Measurements from ENCODE around the gene KCNQ2. TPM values are rescaled to one million over a fixed set of nuclear protein-coding genes. Genes with fewer than 3 reads are reported as not detected.
A peak's percentile ranks its signal among the peaks of the same experiment; 100 is the strongest.

The KCNQ2 gene
- total RNA-seq, 1 donor from 2014 or later, result 39.5 TPM

DNA sequence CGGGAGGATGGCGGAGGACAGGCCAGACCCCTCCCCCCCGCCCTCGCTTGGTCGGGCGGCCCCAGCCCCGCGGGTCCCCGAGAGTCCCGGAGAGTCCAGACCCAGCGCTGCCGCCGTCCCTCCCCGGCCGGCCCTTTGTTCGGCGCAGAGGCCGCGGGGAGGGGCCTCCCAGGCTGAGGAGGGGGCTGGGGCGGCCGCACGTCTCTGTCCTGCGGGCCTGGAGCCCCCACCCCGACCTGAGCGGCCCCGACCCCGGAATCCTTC, 806 bp downstream of the KCNQ2 start:
- H3K4me3 Mint-ChIP-seq, result peak overlapping the region; percentile 86
- DNase-seq (ENCODE audit: low spot score), result peak; percentile 67
- H3K4me1 Mint-ChIP-seq, result peaks cover 30% of the 10 kb centered on the region
- H3K36me3 Mint-ChIP-seq, result no peaks in the 10 kb centered on the region
- peaks cover 14% of the 10 kb centered on the region for H3K27me3 Mint-ChIP-seq (ENCODE audit: insufficient read depth, low read depth)
- Histone ChIP-seq H2AFZ (replicated peaks) (no peak overlapping the region), H4K20me1 (ENCODE audit: low read depth) (peaks cover 72% of the 10 kb centered on the region), H3K4me1 (peaks cover 10% of the 10 kb centered on the region), H3K9ac (peak overlapping the region; percentile 2), H3K36me3 (no peaks in the 10 kb centered on the region), H3F3A (ENCODE audit: low read depth) (peaks cover 13% of the 10 kb centered on the region), H3K4me2 (peak overlapping the region; percentile 100), H3K79me2 (ENCODE audit: low read depth) (peaks cover 53% of the 10 kb centered on the region), H3K27me3 (peaks cover 33% of the 10 kb centered on the region), H3K4me3 (peak overlapping the region; percentile 93), H3K9me3 (ENCODE audit: low read depth) (no peaks in the 10 kb centered on the region), H3K27ac (no peak overlapping the region)
- no peak for TF ChIP-seq EZH2 (IDR thresholded peaks at IDR 0.05)
- TF ChIP-seq, protein P1, sequence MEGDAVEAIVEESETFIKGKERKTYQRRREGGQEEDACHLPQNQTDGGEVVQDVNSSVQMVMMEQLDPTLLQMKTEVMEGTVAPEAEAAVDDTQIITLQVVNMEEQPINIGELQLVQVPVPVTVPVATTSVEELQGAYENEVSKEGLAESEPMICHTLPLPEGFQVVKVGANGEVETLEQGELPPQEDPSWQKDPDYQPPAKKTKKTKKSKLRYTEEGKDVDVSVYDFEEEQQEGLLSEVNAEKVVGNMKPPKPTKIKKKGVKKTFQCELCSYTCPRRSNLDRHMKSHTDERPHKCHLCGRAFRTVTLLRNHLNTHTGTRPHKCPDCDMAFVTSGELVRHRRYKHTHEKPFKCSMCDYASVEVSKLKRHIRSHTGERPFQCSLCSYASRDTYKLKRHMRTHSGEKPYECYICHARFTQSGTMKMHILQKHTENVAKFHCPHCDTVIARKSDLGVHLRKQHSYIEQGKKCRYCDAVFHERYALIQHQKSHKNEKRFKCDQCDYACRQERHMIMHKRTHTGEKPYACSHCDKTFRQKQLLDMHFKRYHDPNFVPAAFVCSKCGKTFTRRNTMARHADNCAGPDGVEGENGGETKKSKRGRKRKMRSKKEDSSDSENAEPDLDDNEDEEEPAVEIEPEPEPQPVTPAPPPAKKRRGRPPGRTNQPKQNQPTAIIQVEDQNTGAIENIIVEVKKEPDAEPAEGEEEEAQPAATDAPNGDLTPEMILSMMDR (IDR thresholded peaks at IDR 0.05), result no peak
- H3K27ac Mint-ChIP-seq, result no peak overlapping the region
- H3K9me3 Mint-ChIP-seq, result no peaks in the 10 kb centered on the region

DNA sequence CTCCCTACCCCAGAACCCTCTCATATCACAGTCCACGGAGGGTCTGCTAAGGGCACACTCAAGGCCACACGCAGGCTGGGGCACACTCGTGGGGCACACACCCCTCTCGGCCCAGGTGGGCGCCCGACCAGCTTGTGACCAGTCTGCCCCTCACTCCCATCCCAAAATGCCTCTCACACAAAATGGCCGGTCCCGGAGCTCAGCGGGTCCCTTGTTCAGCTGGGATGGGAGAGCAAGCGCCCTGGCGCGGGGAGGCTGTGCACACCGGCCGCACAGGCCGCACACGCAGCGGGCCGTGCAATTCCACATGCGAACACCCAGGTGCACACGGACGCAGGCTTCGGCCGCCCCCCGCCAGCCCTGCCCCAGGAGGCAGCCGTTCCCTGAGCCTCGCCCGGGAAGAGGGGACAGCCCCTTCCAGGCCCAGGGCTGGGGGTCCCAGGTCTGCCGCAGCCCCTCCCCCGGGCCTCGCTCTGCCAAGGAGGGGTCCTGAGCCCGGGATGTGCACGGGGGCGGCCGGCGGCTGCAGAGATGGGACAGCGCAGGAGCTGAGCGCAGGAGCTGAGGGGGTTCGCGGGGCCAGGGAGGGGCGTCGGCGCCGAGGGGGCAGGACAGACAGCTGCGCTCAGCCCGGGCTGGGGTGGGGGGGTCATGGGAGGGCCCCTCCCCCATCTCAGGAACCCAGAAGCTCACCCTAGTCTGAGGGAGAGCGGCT, 1.3 kb downstream of the KCNQ2 start:
- Histone ChIP-seq H3K4me1 (peaks cover 10% of the 10 kb centered on the region), H3K79me2 (ENCODE audit: low read depth) (peaks cover 53% of the 10 kb centered on the region), H3K4me2 (peak overlapping the region; percentile 100), H3K27me3 (peaks cover 33% of the 10 kb centered on the region), H4K20me1 (ENCODE audit: low read depth) (peaks cover 77% of the 10 kb centered on the region), H3F3A (ENCODE audit: low read depth) (peaks cover 13% of the 10 kb centered on the region), H3K9me3 (ENCODE audit: low read depth) (no peaks in the 10 kb centered on the region), H3K4me3 (peak overlapping the region; percentile 93), H3K27ac (no peak overlapping the region), H2AFZ (replicated peaks) (peak overlapping the region; percentile 19), H3K9ac (no peak overlapping the region), H3K36me3 (no peaks in the 10 kb centered on the region)
- Mint-ChIP-seq H3K27ac (no peak overlapping the region), H3K27me3 (ENCODE audit: insufficient read depth, low read depth) (peaks cover 11% of the 10 kb centered on the region), H3K4me1 (peaks cover 32% of the 10 kb centered on the region), H3K4me3 (peak overlapping the region; percentile 86), H3K9me3 (no peaks in the 10 kb centered on the region), H3K36me3 (no peaks in the 10 kb centered on the region)
- DNase-seq (ENCODE audit: low spot score), result peak; percentile 55
- TF ChIP-seq, protein P1 (IDR thresholded peaks at IDR 0.05), result no peak

DNA sequence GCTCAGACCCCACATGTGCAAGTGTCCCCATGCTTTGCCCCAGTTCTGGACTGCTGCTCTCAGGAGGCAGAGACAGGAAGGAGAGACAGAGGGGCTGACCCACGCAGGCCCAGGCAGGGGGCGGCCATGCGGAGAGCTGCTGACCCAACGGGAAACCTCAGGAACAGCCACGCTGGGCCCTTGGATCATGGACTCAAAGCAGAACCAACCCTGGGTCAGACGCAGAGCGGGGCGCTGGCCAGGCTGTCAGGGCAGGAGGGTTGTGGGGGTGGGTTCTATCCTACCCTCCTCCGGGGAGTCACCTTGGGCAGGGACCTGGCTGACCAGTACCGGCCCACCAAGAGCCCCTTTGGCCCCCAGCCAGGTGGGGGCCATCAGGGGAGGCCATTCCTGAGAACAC, 2.0 kb downstream of the KCNQ2 start:
- no peak for DNase-seq (ENCODE audit: low spot score)
- peaks cover 59% of the 10 kb centered on the region for H3K79me2 ChIP-seq (ENCODE audit: low read depth)
- peaks cover 10% of the 10 kb centered on the region for H3K4me1 ChIP-seq

More for the DNA sequence above, 2.0 kb downstream of the KCNQ2 start:
- H3K9me3 Mint-ChIP-seq, result no peaks in the 10 kb centered on the region
- Histone ChIP-seq H3K36me3 (no peaks in the 10 kb centered on the region), H3K4me3 (peak overlapping the region; percentile 93), H4K20me1 (ENCODE audit: low read depth) (peaks cover 78% of the 10 kb centered on the region), H3K9me3 (ENCODE audit: low read depth) (no peaks in the 10 kb centered on the region), H3K27me3 (peaks cover 25% of the 10 kb centered on the region), H3K27ac (no peak overlapping the region), H2AFZ (replicated peaks) (no peak overlapping the region), H3K9ac (no peak overlapping the region), H3F3A (ENCODE audit: low read depth) (peaks cover 13% of the 10 kb centered on the region), H3K4me2 (peak overlapping the region; percentile 100)
- peak overlapping the region; percentile 42 for H3K27ac Mint-ChIP-seq
- TF ChIP-seq EZH2 (IDR thresholded peaks at IDR 0.05) (no peak), EZH2phosphoT487 (IDR thresholded peaks at IDR 0.05) (no peak)
- TF ChIP-seq, protein P1 (IDR thresholded peaks at IDR 0.05), result no peak
- peak overlapping the region; percentile 86 for H3K4me3 Mint-ChIP-seq
- peaks cover 11% of the 10 kb centered on the region for H3K27me3 Mint-ChIP-seq (ENCODE audit: insufficient read depth, low read depth)
- no peaks in the 10 kb centered on the region for H3K36me3 Mint-ChIP-seq
- peaks cover 35% of the 10 kb centered on the region for H3K4me1 Mint-ChIP-seq
